ENCODE measurements around the gene PROK1. TPM values are rescaled to one million over a fixed set of nuclear protein-coding genes. Genes with fewer than 3 reads are reported as not detected.

PROK1 gene
- total and polyA plus RNA-seq, 2 donors (not counting 1 experiment from before 2014, with no cell fraction given): not detected

- Histone ChIP-seq H3K9me3 (ENCODE audit: control extremely low read depth in 1 of 3, control insufficient read depth in 2 of 3, insufficient read depth in 1 of 3, low read length in 2 of 3) (no peaks in the 10 kb centered on the region), H3K4me3 (ENCODE audit: control extremely low read depth in 1 of 5, extremely low read depth in 1 of 5, insufficient read depth in 1 of 5, low read depth in 2 of 5, low read length in 4 of 5) (no peak overlapping the region), H4K20me1 (ENCODE audit: control insufficient read depth, insufficient read depth, low read length, poor library complexity, severe bottlenecking) (no peaks in the 10 kb centered on the region), H3K4me1 (ENCODE audit: control insufficient read depth in 2 of 2, insufficient read depth in 2 of 2, low read length in 2 of 2) (no peaks in the 10 kb centered on the region), H3K27me3 (replicated peaks in 1 of 4; ENCODE audit: control extremely low read depth in 1 of 4, control insufficient read depth in 3 of 4, insufficient read depth in 4 of 4, low read length in 3 of 4) (peaks cover 0 to 5% (median 3%) of the 10 kb centered on the region in 4 experiments), H2AFZ (ENCODE audit: insufficient read depth, low read depth, low read length, poor library complexity, severe bottlenecking) (no peak overlapping the region), H3K36me3 (replicated peaks in 1 of 2; ENCODE audit: control extremely low read depth in 1 of 2, control insufficient read depth in 1 of 2, extremely low read depth in 1 of 2, insufficient read depth in 2 of 2, low read length in 1 of 2) (no peaks in the 10 kb centered on the region), H3K79me2 (ENCODE audit: control insufficient read depth, insufficient read depth, low read length) (no peaks in the 10 kb centered on the region), H3K27ac (ENCODE audit: low read length in 2 of 2) (no peak overlapping the region), H3K4me2 (replicated peaks; ENCODE audit: low read depth, low read length, poor library complexity, severe bottlenecking) (no peak overlapping the region), H3K9ac (ENCODE audit: low read length) (no peak overlapping the region)
- CTCF ChIA-PET: no interaction called here
- Mint-ChIP-seq H3K9me3 (ENCODE audit: insufficient read depth) (no peaks in the 10 kb centered on the region), H3K27ac (no peak overlapping the region), H3K4me3 (no peak overlapping the region), H3K4me1 (no peaks in the 10 kb centered on the region), H3K27me3 (peaks cover 11% of the 10 kb centered on the region)
- intact Hi-C loops (cut with micrococcal nuclease): no loop called here
- ATAC-seq (ENCODE audit: low read depth) (no peak), DNase-seq (no peak)
- 5% methylated on average over 2 of the region's 4 CpGs for WGBS (ENCODE audit: insufficient coverage)
- TF ChIP-seq, protein P1, sequence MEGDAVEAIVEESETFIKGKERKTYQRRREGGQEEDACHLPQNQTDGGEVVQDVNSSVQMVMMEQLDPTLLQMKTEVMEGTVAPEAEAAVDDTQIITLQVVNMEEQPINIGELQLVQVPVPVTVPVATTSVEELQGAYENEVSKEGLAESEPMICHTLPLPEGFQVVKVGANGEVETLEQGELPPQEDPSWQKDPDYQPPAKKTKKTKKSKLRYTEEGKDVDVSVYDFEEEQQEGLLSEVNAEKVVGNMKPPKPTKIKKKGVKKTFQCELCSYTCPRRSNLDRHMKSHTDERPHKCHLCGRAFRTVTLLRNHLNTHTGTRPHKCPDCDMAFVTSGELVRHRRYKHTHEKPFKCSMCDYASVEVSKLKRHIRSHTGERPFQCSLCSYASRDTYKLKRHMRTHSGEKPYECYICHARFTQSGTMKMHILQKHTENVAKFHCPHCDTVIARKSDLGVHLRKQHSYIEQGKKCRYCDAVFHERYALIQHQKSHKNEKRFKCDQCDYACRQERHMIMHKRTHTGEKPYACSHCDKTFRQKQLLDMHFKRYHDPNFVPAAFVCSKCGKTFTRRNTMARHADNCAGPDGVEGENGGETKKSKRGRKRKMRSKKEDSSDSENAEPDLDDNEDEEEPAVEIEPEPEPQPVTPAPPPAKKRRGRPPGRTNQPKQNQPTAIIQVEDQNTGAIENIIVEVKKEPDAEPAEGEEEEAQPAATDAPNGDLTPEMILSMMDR (IDR thresholded peaks at IDR 0.05): no peak
- TF ChIP-seq EZH2 (IDR thresholded peaks at IDR 0.05; ENCODE audit: borderline replicate concordance, insufficient read depth, low read depth, low read length, poor library complexity, severe bottlenecking): no peak
- POLR2A ChIA-PET: no interaction called here
These were observed 24.1 kb upstream of the PROK1 start for GRCh38 chr1:110426854-110427253.

DNA sequence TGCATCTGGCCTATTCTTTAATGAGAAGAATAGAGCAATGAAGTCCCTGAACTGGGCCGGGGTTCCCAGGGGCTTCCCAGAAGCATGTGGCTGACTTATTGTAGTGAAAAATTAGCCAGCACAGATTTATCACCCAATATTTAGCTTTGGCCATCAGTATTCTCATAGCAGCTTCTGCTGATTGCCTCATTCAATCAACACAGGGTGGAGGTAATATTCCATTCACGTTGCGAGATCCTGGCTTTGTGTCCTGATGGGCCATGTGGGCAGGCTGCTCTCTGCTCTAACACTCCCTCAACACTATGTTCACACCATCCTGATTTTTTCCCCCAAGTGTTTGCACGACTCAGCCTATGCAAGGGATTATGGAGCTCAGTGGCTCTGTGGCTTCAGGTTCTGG is 22.0 kb upstream of the PROK1 start:
- 90% methylated on average over 2 of the region's 4 CpGs for WGBS (ENCODE audit: insufficient coverage)
- DNase-seq (no peak), ATAC-seq (ENCODE audit: low read depth) (no peak)
- Mint-ChIP-seq H3K27ac (no peak overlapping the region), H3K4me1 (no peaks in the 10 kb centered on the region), H3K4me3 (no peak overlapping the region), H3K9me3 (ENCODE audit: insufficient read depth) (no peaks in the 10 kb centered on the region), H3K27me3 (peaks cover 15% of the 10 kb centered on the region)
- Histone ChIP-seq H3K79me2 (ENCODE audit: control insufficient read depth, insufficient read depth, low read length) (no peaks in the 10 kb centered on the region), H3K4me3 (ENCODE audit: control extremely low read depth in 1 of 5, extremely low read depth in 1 of 5, insufficient read depth in 1 of 5, low read depth in 2 of 5, low read length in 4 of 5) (no peak overlapping the region), H2AFZ (ENCODE audit: insufficient read depth, low read depth, low read length, poor library complexity, severe bottlenecking) (no peak overlapping the region), H3K36me3 (replicated peaks in 1 of 2; ENCODE audit: control extremely low read depth in 1 of 2, control insufficient read depth in 1 of 2, extremely low read depth in 1 of 2, insufficient read depth in 2 of 2, low read length in 1 of 2) (no peaks in the 10 kb centered on the region), H3K27me3 (replicated peaks in 1 of 4; ENCODE audit: control extremely low read depth in 1 of 4, control insufficient read depth in 3 of 4, insufficient read depth in 4 of 4, low read length in 3 of 4) (peaks cover 0 to 5% (median 3%) of the 10 kb centered on the region in 4 experiments), H3K4me2 (replicated peaks; ENCODE audit: low read depth, low read length, poor library complexity, severe bottlenecking) (no peak overlapping the region), H3K4me1 (ENCODE audit: control insufficient read depth in 2 of 2, insufficient read depth in 2 of 2, low read length in 2 of 2) (no peaks in the 10 kb centered on the region), H4K20me1 (ENCODE audit: control insufficient read depth, insufficient read depth, low read length, poor library complexity, severe bottlenecking) (no peaks in the 10 kb centered on the region), H3K9me3 (ENCODE audit: control extremely low read depth in 1 of 3, control insufficient read depth in 2 of 3, insufficient read depth in 1 of 3, low read length in 2 of 3) (no peaks in the 10 kb centered on the region), H3K9ac (ENCODE audit: low read length) (no peak overlapping the region), H3K27ac (ENCODE audit: low read length in 2 of 2) (no peak overlapping the region)
- POLR2A ChIA-PET: no interaction called here
- TF ChIP-seq, protein P1 (IDR thresholded peaks at IDR 0.05): no peak
- TF ChIP-seq EZH2 (IDR thresholded peaks at IDR 0.05; ENCODE audit: borderline replicate concordance, insufficient read depth, low read depth, low read length, poor library complexity, severe bottlenecking): no peak
- CTCF ChIA-PET: interaction anchor here (2.0 to 5.2 kb wide), 2 partner anchors 17 to 31 kb away, joined by 10 to 21 read pairs; no protein-coding TSS in a partner anchor
- intact Hi-C loops (cut with micrococcal nuclease): no loop called here

All from B cell (primary cell).